ENCODE measurements around the gene MTAP. TPM values are rescaled to one million over a fixed set of nuclear protein-coding genes. Genes with fewer than 3 reads are reported as not detected.
A peak's percentile ranks its signal among the peaks of the same experiment; 100 is the strongest.

Gene MTAP
- total RNA-seq, 2 experiments from 2014 or later = 70.2 to 73.9 TPM

DNA sequence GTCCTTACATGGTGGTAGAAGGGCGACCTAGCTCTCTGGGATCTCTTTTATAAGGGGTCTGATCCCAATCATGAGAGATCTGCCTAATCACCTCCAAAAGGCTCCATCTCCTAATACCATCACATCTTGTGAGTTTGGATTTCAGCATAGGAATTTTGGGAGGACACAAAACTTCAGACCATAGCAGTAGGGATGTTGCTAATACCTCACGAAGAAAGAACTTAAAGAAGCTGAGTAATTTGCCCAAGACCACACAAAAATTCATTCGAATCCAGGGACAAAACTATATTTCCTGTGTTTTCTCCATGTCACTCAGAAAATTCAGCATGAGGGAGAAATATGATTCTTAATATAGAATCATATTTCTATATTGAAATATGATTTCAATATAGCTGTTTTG lies 32.7 kb downstream of the MTAP start:
- intact Hi-C loops (cut with micrococcal nuclease) = no loop called here
- CTCF ChIA-PET = interaction anchor here (1.1 to 2.1 kb wide), 2 partner anchors 22 to 173 kb away, joined by 5 to 18 read pairs; no protein-coding TSS in a partner anchor

DNA sequence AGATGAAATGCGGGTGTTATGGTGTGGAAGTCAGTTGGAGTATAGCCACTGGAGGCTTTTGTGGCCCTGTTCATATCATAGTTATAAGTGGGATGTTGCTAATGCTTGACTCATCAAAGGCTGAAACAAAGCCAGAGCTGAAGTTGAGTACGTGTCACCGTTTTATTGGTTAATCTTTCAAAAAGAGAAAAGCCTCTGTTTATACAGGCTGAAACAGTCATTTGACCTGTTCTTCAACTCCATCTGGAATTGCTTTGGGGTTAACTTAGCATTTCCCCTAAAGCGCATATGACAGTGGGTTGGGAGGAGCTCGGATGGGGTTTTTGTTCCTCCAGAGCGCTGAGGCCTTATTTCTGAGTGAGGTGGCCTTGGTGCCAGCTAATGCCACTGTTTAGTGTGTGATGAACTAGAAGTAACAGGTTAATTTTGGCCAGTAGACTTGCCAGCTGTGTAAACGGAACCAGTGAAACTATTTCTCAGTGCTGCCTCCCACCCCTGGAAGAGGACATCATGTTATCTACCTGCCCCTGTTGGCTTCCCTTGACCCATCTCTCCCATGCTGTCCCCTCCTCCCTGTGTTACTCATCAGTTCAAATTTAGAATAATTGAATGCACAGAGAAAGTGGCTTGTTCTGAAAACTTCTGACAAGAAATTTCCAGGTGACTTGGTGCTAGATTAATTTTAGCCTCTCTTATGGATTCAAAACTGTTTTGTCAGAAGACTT lies 34.2 kb downstream of the MTAP start:
- Mint-ChIP-seq H3K4me3 (no peak overlapping the region), H3K9me3 (no peaks in the 10 kb centered on the region), H3K27me3 (no peaks in the 10 kb centered on the region), H3K4me1 (ENCODE audit: low read depth) (peaks cover 21% of the 10 kb centered on the region), H3K36me3 (ENCODE audit: low read depth) (peaks cover 85% of the 10 kb centered on the region), H3K27ac (no peak overlapping the region)
- ChIA-PET CTCF (interaction anchor here (1.4 to 2.1 kb wide), 2 partner anchors 24 to 172 kb away, joined by 3 to 18 read pairs; no protein-coding TSS in a partner anchor), POLR2A (no interaction called here)
- intact Hi-C loops (cut with micrococcal nuclease) = no loop called here
- ATAC-seq (no peak), DNase-seq (no peak)
- TF ChIP-seq, protein P1, sequence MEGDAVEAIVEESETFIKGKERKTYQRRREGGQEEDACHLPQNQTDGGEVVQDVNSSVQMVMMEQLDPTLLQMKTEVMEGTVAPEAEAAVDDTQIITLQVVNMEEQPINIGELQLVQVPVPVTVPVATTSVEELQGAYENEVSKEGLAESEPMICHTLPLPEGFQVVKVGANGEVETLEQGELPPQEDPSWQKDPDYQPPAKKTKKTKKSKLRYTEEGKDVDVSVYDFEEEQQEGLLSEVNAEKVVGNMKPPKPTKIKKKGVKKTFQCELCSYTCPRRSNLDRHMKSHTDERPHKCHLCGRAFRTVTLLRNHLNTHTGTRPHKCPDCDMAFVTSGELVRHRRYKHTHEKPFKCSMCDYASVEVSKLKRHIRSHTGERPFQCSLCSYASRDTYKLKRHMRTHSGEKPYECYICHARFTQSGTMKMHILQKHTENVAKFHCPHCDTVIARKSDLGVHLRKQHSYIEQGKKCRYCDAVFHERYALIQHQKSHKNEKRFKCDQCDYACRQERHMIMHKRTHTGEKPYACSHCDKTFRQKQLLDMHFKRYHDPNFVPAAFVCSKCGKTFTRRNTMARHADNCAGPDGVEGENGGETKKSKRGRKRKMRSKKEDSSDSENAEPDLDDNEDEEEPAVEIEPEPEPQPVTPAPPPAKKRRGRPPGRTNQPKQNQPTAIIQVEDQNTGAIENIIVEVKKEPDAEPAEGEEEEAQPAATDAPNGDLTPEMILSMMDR (IDR thresholded peaks at IDR 0.05) = no peak

More for the DNA sequence above, 32.7 kb downstream of the MTAP start:
- H3K4me1 Mint-ChIP-seq (ENCODE audit: low read depth) = peaks cover 34% of the 10 kb centered on the region
- ATAC-seq = no peak
- no peaks in the 10 kb centered on the region for H3K27me3 Mint-ChIP-seq
- no peak overlapping the region for H3K4me3 Mint-ChIP-seq
- DNase-seq = no peak
- POLR2A ChIA-PET = no interaction called here
- H3K36me3 Mint-ChIP-seq (ENCODE audit: low read depth) = peaks cover 83% of the 10 kb centered on the region
- H3K27ac Mint-ChIP-seq = no peak overlapping the region
- H3K9me3 Mint-ChIP-seq = no peaks in the 10 kb centered on the region
- TF ChIP-seq, protein P1 (IDR thresholded peaks at IDR 0.05) = no peak

DNA sequence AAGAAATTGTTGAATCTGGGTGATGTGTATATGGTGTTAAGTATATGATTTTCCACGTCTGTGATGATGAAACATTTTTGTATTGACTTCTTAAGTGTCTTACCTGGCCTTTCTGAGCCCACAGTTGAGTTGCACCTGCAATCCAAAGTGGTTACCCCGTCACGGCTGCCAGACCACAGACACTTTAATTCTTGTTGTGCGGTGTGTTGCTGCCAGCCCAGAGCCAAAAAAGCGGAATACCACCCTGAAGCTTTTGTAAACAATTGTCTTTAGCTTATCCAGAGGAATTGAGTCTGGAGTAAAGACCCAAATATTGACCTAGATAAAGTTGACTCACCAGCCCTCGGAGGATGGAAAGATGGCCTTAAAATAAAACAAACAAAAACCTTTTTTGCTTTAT lies 35.1 kb downstream of the MTAP start:
- H3K27ac Mint-ChIP-seq = no peak overlapping the region

DNA sequence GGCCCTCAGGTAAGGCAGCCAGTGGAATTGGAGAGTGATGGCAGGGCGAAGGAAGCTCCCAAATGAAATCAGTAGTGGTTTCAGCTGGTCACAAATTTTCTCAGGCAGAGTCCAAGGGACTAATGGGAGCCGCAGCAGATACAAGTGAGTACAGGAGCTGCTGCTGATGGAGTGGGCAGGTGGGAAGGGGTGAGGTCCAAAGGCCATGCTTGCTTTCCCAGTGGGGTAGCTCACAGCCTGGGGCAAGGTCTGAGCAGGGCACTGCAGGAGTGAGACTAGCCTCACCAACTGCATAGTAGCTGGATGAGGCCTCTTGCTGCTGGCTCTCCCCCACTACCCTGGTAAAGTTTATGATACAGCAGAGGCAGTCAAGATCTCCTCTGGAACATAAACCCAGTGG lies 38.2 kb downstream of the MTAP start:
- TF ChIP-seq, protein P1 (IDR thresholded peaks at IDR 0.05) = no peak
- ChIA-PET CTCF (no interaction called here), POLR2A (no interaction called here)
- H3K4me1 Mint-ChIP-seq (ENCODE audit: low read depth) = peaks cover 6% of the 10 kb centered on the region
- peak overlapping the region; percentile 8 for H3K27ac Mint-ChIP-seq
- intact Hi-C loops (cut with micrococcal nuclease) = no loop called here
- DNase-seq (no peak), ATAC-seq (no peak)
- peaks cover 18% of the 10 kb centered on the region for H3K9me3 Mint-ChIP-seq
- H3K4me3 Mint-ChIP-seq = no peak overlapping the region
- peaks cover 86% of the 10 kb centered on the region for H3K36me3 Mint-ChIP-seq (ENCODE audit: low read depth)
- H3K27me3 Mint-ChIP-seq = no peaks in the 10 kb centered on the region

More for the DNA sequence above, 35.1 kb downstream of the MTAP start:
- Mint-ChIP-seq H3K4me1 (ENCODE audit: low read depth) (peaks cover 13% of the 10 kb centered on the region), H3K27me3 (no peaks in the 10 kb centered on the region), H3K36me3 (ENCODE audit: low read depth) (peaks cover 90% of the 10 kb centered on the region), H3K4me3 (no peak overlapping the region), H3K9me3 (peaks cover 3% of the 10 kb centered on the region)
- ChIA-PET CTCF (no interaction called here), POLR2A (no interaction called here)
- TF ChIP-seq, protein P1 (IDR thresholded peaks at IDR 0.05) = no peak
- ATAC-seq (no peak), DNase-seq (no peak)
- intact Hi-C loops (cut with micrococcal nuclease) = no loop called here

DNA sequence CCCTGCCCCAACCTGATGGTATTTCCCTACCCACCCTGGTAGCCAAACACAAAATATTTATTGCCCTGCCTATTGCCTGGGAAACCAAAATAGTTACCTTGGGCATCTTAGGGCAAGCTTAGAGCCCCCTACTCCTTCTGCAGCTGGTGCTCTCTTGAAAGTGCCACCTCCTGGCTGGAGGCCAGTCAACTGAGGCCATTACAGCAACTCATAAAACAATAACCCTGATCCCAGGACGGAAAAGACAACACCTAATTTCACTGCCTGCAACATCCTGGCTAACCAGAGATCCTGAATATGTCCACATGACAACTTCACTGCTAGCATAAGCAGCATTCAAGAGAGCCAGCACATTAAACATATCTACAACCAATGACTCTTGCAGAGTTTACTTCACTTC lies 38.7 kb downstream of the MTAP start:
- H3K27ac Mint-ChIP-seq = no peak overlapping the region
- no peak for ATAC-seq

More for the DNA sequence above, 38.7 kb downstream of the MTAP start:
- TF ChIP-seq, protein P1 (IDR thresholded peaks at IDR 0.05) = no peak
- peaks cover 4% of the 10 kb centered on the region for H3K4me1 Mint-ChIP-seq (ENCODE audit: low read depth)
- CTCF ChIA-PET = no interaction called here
- POLR2A ChIA-PET = no interaction called here
- no peaks in the 10 kb centered on the region for H3K27me3 Mint-ChIP-seq
- no peak overlapping the region for H3K4me3 Mint-ChIP-seq
- peaks cover 22% of the 10 kb centered on the region for H3K9me3 Mint-ChIP-seq
- intact Hi-C loops (cut with micrococcal nuclease) = no loop called here
- peaks cover 86% of the 10 kb centered on the region for H3K36me3 Mint-ChIP-seq (ENCODE audit: low read depth)
- no peak for DNase-seq

Measured in activated CD8-positive, alpha-beta T cell treated with anti-CD3 and anti-CD28 coated beads for 36 hours (primary cell).